ENCODE measurements around the gene KRT13.

DNA sequence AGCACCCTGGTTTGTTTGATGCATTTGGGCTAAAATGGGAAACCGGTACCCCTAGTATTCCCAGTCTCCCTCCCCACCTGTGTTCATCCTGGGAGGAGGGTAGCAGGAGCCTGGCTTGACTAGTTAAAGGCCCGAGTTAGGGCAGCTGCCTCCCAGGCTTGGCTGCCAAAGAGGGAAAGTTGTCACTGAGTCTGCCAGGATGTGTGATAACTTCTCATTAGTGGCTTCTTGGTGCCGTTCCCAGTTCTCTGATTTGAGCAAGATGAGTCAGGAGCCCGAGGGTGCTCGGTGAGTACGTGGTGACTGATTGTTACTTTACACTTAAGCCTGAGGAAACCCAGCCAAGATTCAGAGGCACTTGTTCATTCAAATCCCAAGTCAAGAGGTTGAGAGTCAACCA, 40.7 kb downstream of the KRT13 start:
- TF ChIP-seq, protein P1, sequence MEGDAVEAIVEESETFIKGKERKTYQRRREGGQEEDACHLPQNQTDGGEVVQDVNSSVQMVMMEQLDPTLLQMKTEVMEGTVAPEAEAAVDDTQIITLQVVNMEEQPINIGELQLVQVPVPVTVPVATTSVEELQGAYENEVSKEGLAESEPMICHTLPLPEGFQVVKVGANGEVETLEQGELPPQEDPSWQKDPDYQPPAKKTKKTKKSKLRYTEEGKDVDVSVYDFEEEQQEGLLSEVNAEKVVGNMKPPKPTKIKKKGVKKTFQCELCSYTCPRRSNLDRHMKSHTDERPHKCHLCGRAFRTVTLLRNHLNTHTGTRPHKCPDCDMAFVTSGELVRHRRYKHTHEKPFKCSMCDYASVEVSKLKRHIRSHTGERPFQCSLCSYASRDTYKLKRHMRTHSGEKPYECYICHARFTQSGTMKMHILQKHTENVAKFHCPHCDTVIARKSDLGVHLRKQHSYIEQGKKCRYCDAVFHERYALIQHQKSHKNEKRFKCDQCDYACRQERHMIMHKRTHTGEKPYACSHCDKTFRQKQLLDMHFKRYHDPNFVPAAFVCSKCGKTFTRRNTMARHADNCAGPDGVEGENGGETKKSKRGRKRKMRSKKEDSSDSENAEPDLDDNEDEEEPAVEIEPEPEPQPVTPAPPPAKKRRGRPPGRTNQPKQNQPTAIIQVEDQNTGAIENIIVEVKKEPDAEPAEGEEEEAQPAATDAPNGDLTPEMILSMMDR (IDR thresholded peaks at IDR 0.05) = no peak
- no peak for TF ChIP-seq POLR2A (IDR thresholded peaks at IDR 0.05)

All from heart left ventricle (tissue), 13 donors.